Measurements from ENCODE around the gene CLCA2.

CLCA2 gene

GRCh38 chr1:86441997-86442396 lies 18.0 kb downstream of the CLCA2 start:
- no peak overlapping the region for H3K4me3 ChIP-seq (ENCODE audit: low read length)
- no peak for DNase-seq (ENCODE audit: low read depth)
- no peak for TF ChIP-seq CTCF (conservative IDR thresholded peaks at IDR 0.05; ENCODE audit: low read depth, low read length)

GRCh38 chr1:86445919-86446318 lies 21.9 kb downstream of the CLCA2 start:
- no peak for TF ChIP-seq CTCF (conservative IDR thresholded peaks at IDR 0.05; ENCODE audit: low read depth, low read length)
- no peak overlapping the region for H3K4me3 ChIP-seq (ENCODE audit: low read length)
- DNase-seq (ENCODE audit: low read depth), result no peak

- DNase-seq (ENCODE audit: low read depth), result no peak
- TF ChIP-seq CTCF (conservative IDR thresholded peaks at IDR 0.05; ENCODE audit: low read depth, low read length), result no peak
- no peak overlapping the region for H3K4me3 ChIP-seq (ENCODE audit: low read length)
Observed at GRCh38 chr1:86447198-86447790, 23.3 kb downstream of the CLCA2 start.

- no peak overlapping the region for H3K4me3 ChIP-seq (ENCODE audit: low read length)
- no peak for TF ChIP-seq CTCF (conservative IDR thresholded peaks at IDR 0.05; ENCODE audit: low read depth, low read length)
- DNase-seq (ENCODE audit: low read depth), result no peak
Observed at GRCh38 chr1:86448670-86449069, 24.7 kb downstream of the CLCA2 start.

GRCh38 chr1:86449103-86449502 lies 25.1 kb downstream of the CLCA2 start:
- no peak overlapping the region for H3K4me3 ChIP-seq (ENCODE audit: low read length)
- TF ChIP-seq CTCF (conservative IDR thresholded peaks at IDR 0.05; ENCODE audit: low read depth, low read length), result no peak
- DNase-seq (ENCODE audit: low read depth), result no peak

GRCh38 chr1:86450847-86451246 lies 26.9 kb downstream of the CLCA2 start:
- H3K4me3 ChIP-seq (ENCODE audit: low read length), result no peak overlapping the region
- no peak for TF ChIP-seq CTCF (conservative IDR thresholded peaks at IDR 0.05; ENCODE audit: low read depth, low read length)
- no peak for DNase-seq (ENCODE audit: low read depth)

GRCh38 chr1:86453664-86454063 lies 29.7 kb downstream of the CLCA2 start:
- TF ChIP-seq CTCF (conservative IDR thresholded peaks at IDR 0.05; ENCODE audit: low read depth, low read length), result no peak
- no peak for DNase-seq (ENCODE audit: low read depth)
- H3K4me3 ChIP-seq (ENCODE audit: low read length), result no peak overlapping the region
